NCI-H524 (cell line): ENCODE results near the gene GABRR1.

Experiments used
- DNase-seq, 2 experiments: peaks; one replicate each; lab custom pipeline; 2025; lab: John Stamatoyannopoulos, UW

The GABRR1 gene

DNA sequence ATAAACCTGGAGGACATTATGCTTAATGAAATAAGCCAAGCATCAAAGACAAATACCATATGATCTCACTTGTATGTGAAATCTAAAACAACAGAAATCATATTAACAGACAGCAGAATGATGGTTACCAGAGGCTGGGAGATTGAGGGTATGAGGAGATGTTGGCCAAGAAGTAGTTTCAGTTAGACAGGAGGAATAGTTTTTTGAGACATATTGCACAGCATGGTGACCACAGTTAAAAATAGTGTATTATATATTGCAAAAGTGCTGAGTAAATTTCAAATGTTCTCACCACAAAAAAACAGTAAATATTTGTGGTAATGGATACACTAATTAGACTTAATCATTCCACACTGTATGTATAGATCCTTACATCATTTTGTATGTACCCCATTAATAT lies 1.8 kb downstream of the GABRR1 start:
- DNase-seq = no peak

DNA sequence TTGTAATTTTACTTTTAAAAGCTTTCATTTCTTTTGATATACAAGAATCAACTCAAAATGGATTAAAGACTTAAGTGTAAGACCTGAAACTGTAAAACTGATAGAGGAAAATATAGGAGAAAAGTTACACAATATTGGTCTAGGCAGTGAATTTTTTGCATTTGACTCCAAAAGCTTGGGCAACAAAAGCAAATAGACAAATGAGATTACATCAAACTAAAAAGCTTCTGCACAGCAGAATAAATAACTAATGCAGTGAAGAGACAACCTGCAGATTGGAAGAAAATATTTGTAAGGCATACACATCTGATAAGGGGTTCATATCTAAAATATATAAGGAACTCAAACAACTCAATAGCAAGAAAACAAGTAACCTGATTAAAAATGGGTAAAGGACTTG lies 3.0 kb downstream of the GABRR1 start:
- no peak for DNase-seq

DNA sequence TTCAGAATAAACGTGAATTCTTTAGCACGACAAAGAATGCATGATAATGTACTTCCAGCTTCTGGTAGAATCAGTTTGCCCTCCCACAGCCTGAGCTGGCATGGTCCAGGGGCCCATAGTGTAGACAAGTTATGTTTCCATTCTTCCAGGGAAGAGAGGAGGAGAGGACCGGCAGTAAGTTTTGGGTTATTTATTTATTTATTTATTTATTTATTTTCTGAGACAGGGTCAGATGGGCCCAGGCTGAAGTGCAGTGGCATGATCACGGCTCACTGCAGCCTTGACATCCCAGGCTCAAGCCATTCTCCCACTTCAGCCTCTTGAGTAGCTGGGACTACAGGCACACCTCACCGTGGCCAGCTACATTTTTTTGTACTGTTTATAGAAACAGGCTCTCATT lies 4.7 kb downstream of the GABRR1 start:
- no peak for DNase-seq

DNA sequence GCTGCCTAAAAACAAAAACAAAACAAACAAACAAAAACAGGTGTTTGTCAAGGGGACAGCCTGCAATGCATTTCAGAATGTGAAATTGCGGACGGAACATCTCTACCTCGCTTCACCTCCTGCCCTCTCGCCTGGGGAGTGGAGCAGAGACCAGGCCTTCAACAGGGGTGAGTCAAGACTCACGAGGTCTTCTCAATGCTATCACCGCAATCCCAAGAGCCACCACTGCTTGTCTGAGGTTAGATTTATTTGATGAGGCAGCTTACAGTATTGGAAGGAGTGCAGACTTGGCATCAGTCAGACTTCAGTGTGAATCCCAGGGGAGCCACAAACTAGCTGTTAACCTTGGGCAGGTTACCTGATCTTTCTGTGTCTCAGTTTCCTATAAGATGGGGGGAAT lies 7.7 kb downstream of the GABRR1 start:
- DNase-seq = no peak

DNA sequence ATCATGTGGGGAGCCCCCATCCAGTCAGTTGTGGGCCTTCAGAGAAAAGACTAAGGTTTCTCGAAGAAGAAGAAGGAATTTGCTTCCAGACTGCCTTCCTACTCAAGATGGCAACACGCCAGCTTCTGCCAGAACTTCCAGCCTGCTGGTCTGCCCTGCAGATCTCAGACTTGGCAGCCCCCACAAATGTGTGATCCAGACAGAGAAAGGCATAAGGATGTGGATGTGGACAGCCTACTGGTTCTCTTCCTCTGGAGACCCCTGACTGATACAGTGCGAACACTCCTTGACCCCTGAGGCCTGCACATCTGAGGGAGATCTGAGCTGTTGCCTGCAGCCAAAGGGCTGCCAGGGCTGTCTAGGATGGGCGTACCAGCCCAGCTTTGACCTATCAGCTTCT lies 8.6 kb downstream of the GABRR1 start:
- DNase-seq = no peak

DNA sequence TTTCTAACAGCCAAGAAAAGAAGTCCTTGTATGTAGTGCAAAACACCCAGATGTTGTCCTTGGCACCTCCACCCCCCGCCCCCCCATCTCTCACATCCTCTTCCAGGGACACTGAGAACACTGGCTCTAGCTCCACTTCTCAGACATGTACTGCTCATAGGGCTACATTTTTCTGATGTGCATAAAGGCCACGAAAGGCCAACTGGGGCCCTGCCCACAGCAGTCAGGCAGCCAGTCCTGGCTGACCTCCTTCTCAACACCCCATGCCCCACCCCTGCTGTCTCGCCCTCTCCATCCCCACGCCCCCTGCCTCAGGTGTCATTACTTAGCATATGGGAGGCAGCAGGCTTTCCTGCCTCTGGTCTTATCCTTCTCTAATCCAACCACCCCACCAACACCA lies 11.3 kb downstream of the GABRR1 start:
- DNase-seq = no peak

DNA sequence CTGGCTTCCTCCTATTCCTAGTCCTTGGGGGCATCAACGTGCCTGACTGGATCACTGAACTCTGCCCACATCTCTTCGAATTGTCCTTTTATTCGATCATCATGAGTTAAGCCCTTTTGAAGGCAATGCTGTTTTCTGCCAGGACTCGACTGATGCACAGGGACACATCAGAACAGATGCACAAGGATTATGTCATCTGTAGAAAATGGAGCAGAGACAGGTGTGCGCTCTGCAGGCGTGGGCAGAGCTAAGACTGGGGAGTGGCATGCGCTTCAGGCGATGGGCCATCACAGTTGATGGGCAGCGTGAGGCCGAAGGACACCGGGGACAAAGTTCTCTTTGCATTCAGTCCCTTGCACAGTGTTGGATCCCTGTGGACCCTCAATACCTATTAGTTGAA lies 13.1 kb downstream of the GABRR1 start:
- peak; percentile 37 to 73 for DNase-seq

DNA sequence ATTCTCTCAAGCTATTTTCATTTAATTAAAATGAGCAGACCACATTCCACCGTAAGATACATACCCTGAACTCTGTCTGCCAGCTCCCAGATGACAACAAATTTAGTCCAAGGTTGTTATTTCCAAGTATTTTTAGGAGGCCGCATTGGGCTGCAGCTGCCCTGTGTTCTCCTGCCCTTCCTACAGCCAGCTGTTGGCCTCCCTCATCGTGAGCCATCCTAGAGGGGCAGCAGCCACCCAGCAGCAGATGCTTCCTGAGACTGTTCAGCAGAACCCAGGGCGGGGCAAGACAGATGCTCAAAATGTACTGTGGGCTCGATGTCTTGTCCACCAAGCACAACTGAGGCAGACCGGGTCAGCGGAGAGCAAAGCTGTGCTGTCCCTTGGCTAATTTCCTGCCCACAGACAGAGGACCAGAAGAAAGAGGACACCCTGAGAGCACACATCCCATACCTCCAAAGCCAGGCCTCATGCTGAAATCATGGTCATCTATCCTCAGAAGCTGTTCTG lies 16.4 kb downstream of the GABRR1 start:
- no peak for DNase-seq

DNA sequence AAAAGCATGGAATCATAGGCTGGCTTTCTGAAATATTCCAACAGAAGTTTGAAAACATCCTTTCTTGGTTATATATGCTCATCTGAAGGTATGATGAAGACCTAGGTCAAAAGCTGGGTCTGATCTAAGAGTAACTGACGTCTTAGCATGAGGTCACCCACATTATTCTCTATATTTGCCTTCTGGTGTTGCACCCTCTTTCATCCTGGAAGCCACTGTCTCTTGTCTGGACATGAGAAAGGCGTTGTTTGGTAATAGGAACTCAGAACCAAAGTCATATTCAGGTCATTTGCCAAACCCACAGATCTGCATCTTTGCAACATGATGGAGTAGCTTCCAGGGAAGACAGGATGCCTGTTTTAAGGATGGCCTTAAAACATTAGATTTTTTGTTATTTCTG lies 17.6 kb downstream of the GABRR1 start:
- no peak for DNase-seq

DNA sequence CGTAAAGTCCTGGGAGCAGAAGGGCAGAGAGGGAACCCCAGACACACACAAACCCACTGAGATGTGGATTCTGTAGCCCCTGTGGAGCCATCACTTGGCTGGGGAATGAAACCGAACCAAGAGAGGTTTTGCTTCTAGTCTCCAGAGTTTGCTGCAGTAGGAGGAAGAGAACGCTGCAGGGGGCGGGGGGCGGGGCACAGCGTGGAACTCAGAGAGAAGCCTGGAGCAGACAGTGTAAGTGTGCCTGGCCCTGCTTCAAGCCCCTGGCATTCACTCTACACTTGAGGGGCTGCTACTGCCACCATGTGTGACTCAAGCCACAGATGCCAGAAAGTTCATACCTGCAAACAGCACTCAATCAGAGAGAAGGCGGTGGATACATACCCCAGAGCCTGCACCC lies 18.9 kb downstream of the GABRR1 start:
- DNase-seq = no peak

DNA sequence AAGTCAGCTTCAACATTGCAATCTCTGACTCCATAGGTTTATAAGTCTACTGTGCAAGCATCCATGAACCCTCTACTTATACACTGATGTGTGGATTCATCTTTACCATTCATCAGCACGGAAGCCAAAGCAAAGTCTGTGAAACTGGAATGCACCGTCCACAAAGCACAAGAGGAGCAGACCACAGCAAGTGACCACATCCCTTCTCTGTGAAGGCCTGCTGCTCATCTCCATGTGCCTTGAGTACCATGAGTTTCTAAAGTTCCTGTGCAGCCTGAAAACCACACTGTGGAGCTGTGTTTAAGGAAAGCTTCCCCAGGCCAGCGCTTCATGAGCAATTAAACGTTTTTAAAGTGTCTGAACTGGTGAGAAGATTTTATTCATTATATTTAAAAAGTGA lies 20.0 kb downstream of the GABRR1 start:
- no peak for DNase-seq

DNA sequence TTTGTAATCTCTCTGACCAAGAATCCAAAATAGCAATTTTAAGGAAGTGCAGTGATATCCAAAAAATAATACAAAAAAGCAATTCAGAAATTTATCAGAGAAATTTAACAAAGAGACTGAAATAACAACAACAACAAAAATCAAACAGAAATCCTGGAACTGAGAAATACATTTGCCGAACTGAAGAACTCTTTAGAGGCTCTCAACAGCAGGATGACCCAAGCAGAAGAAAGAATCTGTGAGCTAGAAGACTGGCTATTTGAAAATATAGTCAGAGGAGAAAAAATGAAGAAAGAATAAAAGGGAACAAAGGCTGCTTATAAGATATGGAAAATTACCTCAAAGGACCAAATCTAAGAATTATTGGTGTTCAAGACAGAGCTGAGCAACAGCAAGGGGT lies 22.6 kb downstream of the GABRR1 start:
- no peak for DNase-seq

DNA sequence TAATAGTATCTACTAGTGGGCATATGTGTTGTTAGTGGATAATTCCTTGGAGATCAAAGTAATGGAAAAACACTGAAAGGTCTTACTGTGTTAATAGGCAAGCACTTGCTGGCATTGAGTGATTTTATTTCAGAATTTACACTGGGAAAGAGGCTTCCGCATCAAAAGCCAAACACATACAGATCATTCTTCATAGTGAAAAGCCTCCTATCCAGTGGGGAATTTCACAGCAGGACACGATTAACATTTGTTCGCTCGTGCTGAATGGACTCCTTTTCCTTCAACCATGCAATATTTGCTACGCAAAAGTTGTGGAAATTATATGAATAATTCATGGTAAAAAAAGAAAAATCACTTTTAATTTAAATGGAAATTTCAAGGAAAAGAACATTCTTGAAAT lies 26.4 kb downstream of the GABRR1 start:
- no peak for DNase-seq

DNA sequence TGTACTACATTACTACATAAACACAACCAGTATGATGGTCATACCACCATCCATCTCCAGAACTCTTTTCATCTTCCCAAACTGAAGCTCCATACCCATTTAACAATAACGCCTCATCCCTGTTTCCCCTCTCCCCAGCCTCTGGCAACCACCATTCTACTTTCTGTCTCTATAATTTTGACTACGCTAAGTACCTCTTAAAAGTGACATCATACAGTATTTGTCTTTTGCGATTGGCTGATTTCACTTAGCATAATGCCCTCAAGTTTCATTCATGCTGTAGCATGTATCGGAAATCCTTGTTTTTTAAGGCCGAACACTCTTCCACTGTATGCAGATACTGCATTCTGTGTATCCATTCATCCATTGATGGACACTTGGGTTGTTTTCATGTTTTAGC lies 29.7 kb downstream of the GABRR1 start:
- DNase-seq = no peak

DNA sequence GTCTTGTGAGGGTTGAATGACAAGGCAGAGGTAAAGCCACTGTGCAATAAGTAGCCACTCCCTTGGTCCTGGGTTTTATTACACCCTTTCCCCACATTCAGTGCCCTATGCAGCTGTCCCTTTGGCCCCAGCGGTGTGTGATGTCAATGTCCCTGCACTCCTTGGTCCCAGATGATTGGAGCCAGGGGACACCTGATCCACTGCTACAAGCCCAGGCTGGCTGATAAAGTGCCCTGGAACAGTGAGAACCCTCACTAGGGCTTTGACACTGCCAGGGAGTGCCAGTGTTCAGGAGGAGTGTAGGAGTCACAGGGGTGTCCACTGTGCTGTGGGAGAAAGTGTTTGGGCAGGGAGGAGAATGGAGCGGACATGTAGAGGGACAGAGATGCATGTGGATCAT lies 30.4 kb downstream of the GABRR1 start:
- no peak for DNase-seq

DNA sequence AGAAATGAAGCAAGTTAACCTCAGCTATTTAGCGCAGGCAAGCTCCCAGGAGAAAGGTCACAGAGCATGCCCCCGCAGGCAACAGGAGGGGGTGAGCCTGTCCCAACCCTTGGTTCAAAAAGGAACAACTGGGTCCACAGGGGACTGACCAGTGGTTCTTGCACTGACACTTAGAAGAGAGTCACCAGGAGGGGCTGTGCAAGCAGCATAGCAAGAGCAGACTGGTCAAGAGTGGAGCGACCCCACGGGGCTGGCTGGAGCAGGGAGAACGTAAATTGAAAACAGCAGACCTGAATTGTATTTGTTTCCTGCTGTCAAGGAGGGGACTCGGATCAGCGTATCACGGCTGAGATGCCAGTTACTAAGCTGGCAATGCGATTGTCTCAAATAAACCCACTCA lies 32.8 kb downstream of the GABRR1 start:
- DNase-seq = no peak

DNA sequence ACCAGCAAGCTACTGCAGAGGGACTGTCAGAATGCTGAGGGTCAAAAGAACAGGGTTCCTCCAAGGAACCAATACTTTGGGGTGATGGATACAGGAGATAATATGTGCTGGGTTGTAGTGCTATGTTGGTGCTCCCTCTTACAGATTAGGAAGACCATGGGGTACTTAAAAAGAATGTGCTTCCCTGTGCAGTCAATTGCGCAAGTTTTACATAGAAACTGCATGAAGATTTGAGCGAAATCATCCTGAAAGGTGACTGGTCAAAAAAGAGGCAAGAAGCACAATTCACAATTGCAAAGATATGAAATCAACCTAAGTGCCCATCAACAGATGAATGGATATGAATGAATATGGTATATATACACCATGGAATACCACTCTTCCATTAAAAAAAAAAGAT lies 33.9 kb downstream of the GABRR1 start:
- DNase-seq = no peak

DNA sequence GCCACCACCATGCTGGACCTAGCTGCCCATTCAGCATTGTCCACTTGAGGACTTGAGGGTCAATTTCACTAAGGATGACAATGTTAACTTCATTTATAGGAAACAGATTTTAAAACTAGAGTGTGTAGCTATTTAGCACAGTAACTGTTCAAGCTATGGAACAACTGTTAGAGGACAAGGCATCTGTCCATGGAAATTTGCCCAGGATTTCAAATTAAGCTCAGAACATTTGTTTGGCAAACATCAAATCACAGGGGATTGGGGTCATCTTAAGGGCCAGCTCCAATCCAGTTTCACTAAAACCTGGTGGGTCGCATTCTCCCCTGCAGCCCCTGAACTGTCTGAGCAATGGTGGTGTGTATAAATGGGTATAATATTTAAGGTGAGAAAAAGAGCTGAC lies 36.2 kb downstream of the GABRR1 start:
- DNase-seq = no peak

DNA sequence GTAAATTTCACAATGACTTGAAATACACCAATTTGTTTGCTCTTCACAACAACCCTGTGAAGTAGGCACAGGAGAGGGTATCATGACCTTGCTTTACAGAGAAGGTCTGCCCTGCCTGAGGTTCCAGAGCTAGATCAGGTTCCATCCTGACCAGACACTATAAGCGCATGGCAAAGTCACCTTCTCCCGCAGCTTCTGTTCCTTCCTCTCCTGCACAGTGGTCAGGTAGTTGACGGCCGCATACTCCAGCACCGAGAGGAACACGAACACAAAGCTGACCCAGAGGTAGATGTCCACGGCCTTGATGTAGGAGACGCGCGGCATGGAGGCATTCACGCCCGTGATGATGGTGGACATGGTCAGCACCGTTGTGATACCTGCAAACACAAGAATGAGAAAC lies 37.0 kb downstream of the GABRR1 start:
- no peak for DNase-seq

DNA sequence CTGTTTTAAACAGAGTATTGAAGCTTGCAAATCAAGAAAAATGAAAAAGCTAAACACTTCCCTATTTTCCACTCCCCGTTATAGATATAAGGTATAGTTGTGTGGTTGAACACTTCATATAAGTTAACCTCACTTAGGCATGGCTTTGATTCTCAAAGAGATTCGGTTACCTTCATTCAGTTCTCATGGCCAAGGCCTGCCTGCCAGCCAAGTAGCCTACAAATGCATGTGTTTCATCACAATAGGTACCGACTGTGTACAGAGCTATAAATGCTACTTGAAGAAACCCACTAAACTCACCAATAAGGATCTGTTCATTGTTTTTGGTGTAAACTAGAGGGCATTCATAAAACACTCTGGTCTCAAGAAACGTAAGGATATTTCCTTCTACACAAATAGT lies 43.5 kb downstream of the GABRR1 start:
- DNase-seq = no peak

DNA sequence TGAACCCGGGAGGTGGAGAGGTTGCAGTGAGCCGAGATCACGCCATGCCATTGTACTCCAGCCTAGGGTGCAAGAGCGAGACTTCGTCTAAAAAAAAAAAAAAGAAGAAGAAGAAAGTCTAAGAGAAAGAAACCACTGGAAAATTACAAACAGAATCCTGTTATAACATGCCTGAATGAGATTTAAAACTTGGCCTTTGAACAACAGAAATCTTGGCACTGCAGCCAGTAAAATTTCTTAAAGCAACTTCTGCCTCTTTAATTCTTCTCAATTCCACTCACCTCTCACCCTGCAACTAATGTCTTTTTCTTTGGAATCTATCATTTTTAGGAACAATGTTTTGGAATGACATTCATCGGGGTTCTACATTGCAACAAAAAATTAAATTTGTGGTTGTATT lies 45.0 kb downstream of the GABRR1 start:
- no peak for DNase-seq

DNA sequence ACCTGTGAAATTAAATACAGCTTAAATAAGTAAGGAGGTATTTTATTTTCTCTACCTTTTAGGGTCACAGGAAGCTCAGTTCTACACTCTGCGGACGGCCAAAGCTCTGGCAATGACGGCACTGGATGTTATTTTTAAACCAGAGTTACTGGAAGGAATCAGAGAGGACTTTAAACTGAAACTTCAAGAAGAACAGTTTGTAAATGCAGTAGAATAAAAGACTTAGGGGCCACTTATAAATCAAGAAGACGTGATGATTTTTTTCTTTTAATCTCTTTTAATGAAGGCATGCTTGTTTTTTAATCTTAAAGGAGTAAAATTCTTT lies 55.1 kb downstream of the GABRR1 start:
- DNase-seq = no peak

DNA sequence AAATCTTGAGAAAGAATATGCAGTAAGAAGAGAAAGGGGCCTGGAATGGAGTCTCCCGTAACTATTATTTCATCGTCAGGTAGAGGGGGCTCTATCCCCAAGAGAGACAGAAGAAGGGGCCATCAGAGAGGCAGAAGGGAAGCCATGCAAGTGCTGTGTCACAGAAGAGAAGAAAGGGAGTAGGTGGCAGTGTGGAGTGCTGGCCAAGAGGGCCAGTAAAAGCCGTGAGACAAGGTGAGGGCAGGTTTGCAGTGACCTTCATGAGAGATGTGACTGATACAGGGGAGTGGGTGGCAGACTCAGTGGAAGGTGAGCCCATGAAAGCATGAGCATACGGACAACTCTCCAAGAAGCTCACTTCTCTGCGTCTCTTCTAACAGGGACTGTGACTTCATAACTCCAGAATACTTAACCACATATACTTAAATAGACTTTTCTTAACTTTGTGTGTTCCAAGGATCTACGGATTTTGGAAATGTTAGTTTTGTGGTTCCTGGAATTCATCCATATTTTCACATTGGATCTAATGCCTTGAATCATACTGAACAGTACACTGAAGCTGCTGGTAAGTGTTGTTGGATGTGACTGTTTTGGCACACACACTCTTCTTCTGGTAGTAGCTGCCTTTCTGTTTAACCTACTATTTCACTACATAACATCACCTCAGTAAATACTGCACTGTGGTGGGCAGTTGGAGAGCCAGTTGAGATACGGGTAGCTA lies 55.7 kb downstream of the GABRR1 start:
- DNase-seq = peak in 1 of 2 experiments; percentile 6

DNA sequence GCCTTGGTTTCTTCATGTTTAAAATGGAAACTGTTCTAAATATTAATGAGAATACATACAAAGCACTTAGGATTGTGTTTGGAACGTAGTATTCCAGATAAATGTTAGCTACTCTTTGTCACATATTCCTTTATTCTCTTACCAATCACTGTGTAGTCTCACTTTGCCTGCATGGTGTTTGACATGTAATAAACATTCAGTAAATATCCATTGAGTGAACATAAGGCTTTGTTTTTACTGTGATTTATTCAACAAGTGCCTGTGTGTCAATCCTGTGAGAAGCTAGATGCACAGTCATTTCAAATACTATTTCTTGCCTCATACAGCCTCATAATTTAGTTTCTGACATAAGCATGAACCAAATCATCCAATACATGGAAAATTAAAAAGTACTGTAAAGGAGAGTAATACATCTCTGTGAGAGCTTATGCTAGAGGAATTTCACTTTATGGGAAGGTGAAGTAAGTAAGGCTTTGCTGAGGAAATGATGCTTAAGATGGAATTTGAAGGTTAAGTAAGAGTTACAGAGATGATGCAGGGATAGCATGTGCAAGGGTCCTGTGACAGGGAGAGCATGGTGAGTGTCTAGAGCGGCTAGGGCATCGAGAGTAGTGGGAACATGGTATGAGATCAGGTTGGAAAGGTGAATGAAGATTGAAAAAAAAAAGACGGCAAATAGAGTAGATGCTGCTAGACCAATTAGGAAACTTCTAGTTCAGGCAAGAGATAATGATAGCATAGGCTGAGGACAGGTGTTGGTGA lies 56.6 kb downstream of the GABRR1 start:
- no peak for DNase-seq
